ENCODE data around the gene LRRC25.

DNA sequence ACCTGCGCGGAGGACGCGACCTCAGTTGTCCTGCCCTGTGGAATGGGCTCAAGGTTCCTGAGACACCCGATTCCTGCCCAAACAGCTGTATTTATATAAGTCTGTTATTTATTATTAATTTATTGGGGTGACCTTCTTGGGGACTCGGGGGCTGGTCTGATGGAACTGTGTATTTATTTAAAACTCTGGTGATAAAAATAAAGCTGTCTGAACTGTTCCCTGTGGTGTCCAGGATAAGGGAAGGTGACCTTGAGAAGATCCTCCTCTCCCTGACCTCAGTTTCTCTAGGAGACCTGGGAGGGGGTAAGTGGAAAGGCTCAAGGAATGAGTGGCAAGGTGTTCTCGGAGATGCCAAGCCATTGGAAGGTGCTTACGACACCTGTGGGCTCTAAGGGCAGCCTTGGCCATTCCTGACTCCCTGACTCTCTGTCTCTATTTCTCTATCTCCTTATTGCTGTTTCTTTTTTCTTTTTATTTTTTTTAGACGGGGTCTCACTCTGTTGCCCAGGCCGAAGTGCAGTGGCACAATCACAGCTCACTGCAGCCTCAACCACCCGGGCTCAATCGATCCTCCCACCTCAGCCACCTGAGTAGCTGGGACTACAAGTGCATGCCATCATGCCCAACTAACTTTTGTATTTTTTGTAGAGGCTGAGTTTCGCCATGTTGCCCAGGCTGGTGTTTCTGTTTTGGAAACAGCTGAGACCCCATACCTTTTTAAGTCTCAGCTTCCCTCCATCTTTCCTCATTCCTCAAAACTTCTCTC is 8.3 kb downstream of the LRRC25 start:
- TF ChIP-seq, protein P1, sequence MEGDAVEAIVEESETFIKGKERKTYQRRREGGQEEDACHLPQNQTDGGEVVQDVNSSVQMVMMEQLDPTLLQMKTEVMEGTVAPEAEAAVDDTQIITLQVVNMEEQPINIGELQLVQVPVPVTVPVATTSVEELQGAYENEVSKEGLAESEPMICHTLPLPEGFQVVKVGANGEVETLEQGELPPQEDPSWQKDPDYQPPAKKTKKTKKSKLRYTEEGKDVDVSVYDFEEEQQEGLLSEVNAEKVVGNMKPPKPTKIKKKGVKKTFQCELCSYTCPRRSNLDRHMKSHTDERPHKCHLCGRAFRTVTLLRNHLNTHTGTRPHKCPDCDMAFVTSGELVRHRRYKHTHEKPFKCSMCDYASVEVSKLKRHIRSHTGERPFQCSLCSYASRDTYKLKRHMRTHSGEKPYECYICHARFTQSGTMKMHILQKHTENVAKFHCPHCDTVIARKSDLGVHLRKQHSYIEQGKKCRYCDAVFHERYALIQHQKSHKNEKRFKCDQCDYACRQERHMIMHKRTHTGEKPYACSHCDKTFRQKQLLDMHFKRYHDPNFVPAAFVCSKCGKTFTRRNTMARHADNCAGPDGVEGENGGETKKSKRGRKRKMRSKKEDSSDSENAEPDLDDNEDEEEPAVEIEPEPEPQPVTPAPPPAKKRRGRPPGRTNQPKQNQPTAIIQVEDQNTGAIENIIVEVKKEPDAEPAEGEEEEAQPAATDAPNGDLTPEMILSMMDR (conservative IDR thresholded peaks at IDR 0.05): no peak
- TF ChIP-seq EZH2 (IDR thresholded peaks at IDR 0.05; ENCODE audit: low read depth): no peak
